GM13976 (cell line): ENCODE results near the gene GTF3C4.
"Not testable (repeated sequence)": the region's sequence is repeated elsewhere in the genome, so short reads cannot be mapped to it uniquely, and the experiment has no call there.

Source experiments
- DNase-seq: peaks from one replicate; pipeline ENCODE4 v3.0.0; 2012; ENCODE audit warnings: low spot score
- CTCF ChIP-seq: IDR thresholded peaks from 2 replicates; pipeline ENCODE4 v1.5.1; 2012; ENCODE audit warnings: borderline replicate concordance, mild to moderate bottlenecking; ENCODE audit not compliant: insufficient read depth; ENCODE audit errors: extremely low read depth, missing control alignments, control extremely low read depth
- in situ Hi-C: fragments of 300-500 bp; cut with MboI; formaldehyde crosslinking; loops from one replicate; pipeline ENCODE4 v1.12.0; 2022; ENCODE audit warnings: low sequenced_read_pairs, mixed read lengths, inconsistent platforms; ENCODE audit not compliant: unreplicated experiment

The GTF3C4 gene

GRCh38 chr9:132716007-132716406, 45.7 kb downstream of the GTF3C4 start:
- in situ Hi-C loops: no loop called here
- no peak for DNase-seq
- no peak for TF ChIP-seq CTCF

- no peak for DNase-seq
- TF ChIP-seq CTCF: no peak
- in situ Hi-C loops: no loop called here
These were observed 47.2 kb downstream of the GTF3C4 start for GRCh38 chr9:132717326-132717945.

GRCh38 chr9:132718381-132718928, 48.2 kb downstream of the GTF3C4 start:
- in situ Hi-C loops, DNase-seq: not testable (repeated sequence)

GRCh38 chr9:132721661-132722060, 51.4 kb downstream of the GTF3C4 start:
- no peak for TF ChIP-seq CTCF
- in situ Hi-C loops: no loop called here

GRCh38 chr9:132722564-132723065, 52.4 kb downstream of the GTF3C4 start:
- TF ChIP-seq CTCF: no peak
- DNase-seq: no peak
- in situ Hi-C loops: no loop called here

More at GRCh38 chr9:132721661-132722060, 51.4 kb downstream of the GTF3C4 start:
- DNase-seq: no peak

GRCh38 chr9:132723809-132724208, 53.5 kb downstream of the GTF3C4 start:
- TF ChIP-seq CTCF: no peak
- in situ Hi-C loops: no loop called here
- no peak for DNase-seq

- no peak for TF ChIP-seq CTCF
- DNase-seq: no peak
- in situ Hi-C loops: no loop called here
These were observed 55.0 kb downstream of the GTF3C4 start for GRCh38 chr9:132725306-132725705.
